Measurements from ENCODE around the gene EXOC8.
A peak's percentile ranks its signal among the peaks of the same experiment; 100 is the strongest.

EXOC8 gene, protein sequence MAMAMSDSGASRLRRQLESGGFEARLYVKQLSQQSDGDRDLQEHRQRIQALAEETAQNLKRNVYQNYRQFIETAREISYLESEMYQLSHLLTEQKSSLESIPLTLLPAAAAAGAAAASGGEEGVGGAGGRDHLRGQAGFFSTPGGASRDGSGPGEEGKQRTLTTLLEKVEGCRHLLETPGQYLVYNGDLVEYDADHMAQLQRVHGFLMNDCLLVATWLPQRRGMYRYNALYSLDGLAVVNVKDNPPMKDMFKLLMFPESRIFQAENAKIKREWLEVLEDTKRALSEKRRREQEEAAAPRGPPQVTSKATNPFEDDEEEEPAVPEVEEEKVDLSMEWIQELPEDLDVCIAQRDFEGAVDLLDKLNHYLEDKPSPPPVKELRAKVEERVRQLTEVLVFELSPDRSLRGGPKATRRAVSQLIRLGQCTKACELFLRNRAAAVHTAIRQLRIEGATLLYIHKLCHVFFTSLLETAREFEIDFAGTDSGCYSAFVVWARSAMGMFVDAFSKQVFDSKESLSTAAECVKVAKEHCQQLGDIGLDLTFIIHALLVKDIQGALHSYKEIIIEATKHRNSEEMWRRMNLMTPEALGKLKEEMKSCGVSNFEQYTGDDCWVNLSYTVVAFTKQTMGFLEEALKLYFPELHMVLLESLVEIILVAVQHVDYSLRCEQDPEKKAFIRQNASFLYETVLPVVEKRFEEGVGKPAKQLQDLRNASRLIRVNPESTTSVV

GRCh38 chr1:231337472-231338269 lies at the start of gene EXOC8:
Gene EXOC8, minus strand, starts transcription at chr1:231337852. Its CDS starts 107 bp downstream, at chr1:231337745.
- Histone ChIP-seq H2AFZ (ENCODE audit: low read depth, low read length) (peak within 1 kb of the TSS; percentile 90), H3K79me2 (ENCODE audit: low read length) (peaks cover 76% of the 10 kb centered on the region), H3K36me3 (replicated peaks; ENCODE audit: low read depth, low read length) (peaks cover 14% of the 10 kb centered on the region), H3K27ac (ENCODE audit: low read length) (peak within 1 kb of the TSS; percentile 88), H3K9me3 (ENCODE audit: insufficient read depth, low read length) (no peaks in the 10 kb centered on the region), H3K4me1 (ENCODE audit: low read length) (peaks cover 43% of the 10 kb centered on the region), H3K4me2 (ENCODE audit: low read length) (peak within 1 kb of the TSS; percentile 96), H3K9ac (ENCODE audit: low read length) (peak within 1 kb of the TSS; percentile 79), H3K4me3 (ENCODE audit: low read length) (peak within 1 kb of the TSS; percentile 92), H4K20me1 (ENCODE audit: insufficient read depth, low read length) (no peaks in the 10 kb centered on the region), H3K27me3 (ENCODE audit: low read depth, low read length) (no peaks in the 10 kb centered on the region)
- TF ChIP-seq CTCF (IDR thresholded peaks at IDR 0.05; ENCODE audit: low read depth, low read length), result no peak
- TF ChIP-seq EZH2phosphoT487 (IDR thresholded peaks at IDR 0.05; ENCODE audit: low read depth), result no peak

DNA sequence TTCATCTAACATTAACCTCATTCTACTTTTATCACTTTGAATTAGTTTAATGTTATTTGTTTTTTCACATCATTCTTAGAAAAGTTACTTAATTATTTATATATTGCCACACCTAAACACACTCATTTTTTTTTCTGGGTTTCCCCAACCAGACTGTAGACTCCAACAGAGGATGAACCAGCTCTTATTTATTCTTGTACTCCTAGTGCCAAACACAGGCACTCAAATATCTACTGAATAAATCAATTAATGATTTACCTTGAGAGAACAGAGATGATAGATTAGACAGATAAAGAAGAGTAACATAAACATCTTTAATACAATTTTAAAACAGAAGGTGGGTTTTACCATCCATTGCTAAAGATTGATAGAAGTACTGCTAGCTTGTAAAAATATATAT lies 48.8 kb upstream of the EXOC8 start:
- Histone ChIP-seq H4K20me1 (ENCODE audit: insufficient read depth, low read length) (peaks cover 95% of the 10 kb centered on the region), H3K27ac (ENCODE audit: low read length) (no peak overlapping the region), H3K79me2 (ENCODE audit: low read length) (peaks cover 81% of the 10 kb centered on the region), H3K4me2 (ENCODE audit: low read length) (no peak overlapping the region), H3K9ac (ENCODE audit: low read length) (no peak overlapping the region), H3K4me3 (ENCODE audit: low read length) (no peak overlapping the region), H3K36me3 (replicated peaks; ENCODE audit: low read depth, low read length) (peaks cover 10% of the 10 kb centered on the region), H2AFZ (ENCODE audit: low read depth, low read length) (no peak overlapping the region), H3K27me3 (ENCODE audit: low read depth, low read length) (no peaks in the 10 kb centered on the region), H3K9me3 (ENCODE audit: insufficient read depth, low read length) (no peaks in the 10 kb centered on the region), H3K4me1 (ENCODE audit: low read length) (peaks cover 7% of the 10 kb centered on the region)
- TF ChIP-seq CTCF (IDR thresholded peaks at IDR 0.05; ENCODE audit: low read depth, low read length) (no peak), EZH2phosphoT487 (IDR thresholded peaks at IDR 0.05; ENCODE audit: low read depth) (no peak)

GRCh38 chr1:231385416-231385748 lies 47.7 kb upstream of the EXOC8 start:
- H3K36me3 ChIP-seq (replicated peaks; ENCODE audit: low read depth, low read length), result peaks cover 10% of the 10 kb centered on the region
- H4K20me1 ChIP-seq (ENCODE audit: insufficient read depth, low read length), result peaks cover 96% of the 10 kb centered on the region

More at GRCh38 chr1:231385416-231385748, 47.7 kb upstream of the EXOC8 start:
- Histone ChIP-seq H3K4me2 (ENCODE audit: low read length) (no peak overlapping the region), H2AFZ (ENCODE audit: low read depth, low read length) (no peak overlapping the region), H3K27ac (ENCODE audit: low read length) (no peak overlapping the region), H3K4me3 (ENCODE audit: low read length) (no peak overlapping the region), H3K27me3 (ENCODE audit: low read depth, low read length) (no peaks in the 10 kb centered on the region), H3K9ac (ENCODE audit: low read length) (no peak overlapping the region), H3K9me3 (ENCODE audit: insufficient read depth, low read length) (no peaks in the 10 kb centered on the region), H3K79me2 (ENCODE audit: low read length) (peaks cover 78% of the 10 kb centered on the region), H3K4me1 (ENCODE audit: low read length) (peaks cover 6% of the 10 kb centered on the region)
- TF ChIP-seq CTCF (IDR thresholded peaks at IDR 0.05; ENCODE audit: low read depth, low read length), result no peak
- TF ChIP-seq EZH2phosphoT487 (IDR thresholded peaks at IDR 0.05; ENCODE audit: low read depth), result no peak

Data from OCI-LY3 (cell line).